ENCODE results near the gene GABRD.

GABRD gene

DNA sequence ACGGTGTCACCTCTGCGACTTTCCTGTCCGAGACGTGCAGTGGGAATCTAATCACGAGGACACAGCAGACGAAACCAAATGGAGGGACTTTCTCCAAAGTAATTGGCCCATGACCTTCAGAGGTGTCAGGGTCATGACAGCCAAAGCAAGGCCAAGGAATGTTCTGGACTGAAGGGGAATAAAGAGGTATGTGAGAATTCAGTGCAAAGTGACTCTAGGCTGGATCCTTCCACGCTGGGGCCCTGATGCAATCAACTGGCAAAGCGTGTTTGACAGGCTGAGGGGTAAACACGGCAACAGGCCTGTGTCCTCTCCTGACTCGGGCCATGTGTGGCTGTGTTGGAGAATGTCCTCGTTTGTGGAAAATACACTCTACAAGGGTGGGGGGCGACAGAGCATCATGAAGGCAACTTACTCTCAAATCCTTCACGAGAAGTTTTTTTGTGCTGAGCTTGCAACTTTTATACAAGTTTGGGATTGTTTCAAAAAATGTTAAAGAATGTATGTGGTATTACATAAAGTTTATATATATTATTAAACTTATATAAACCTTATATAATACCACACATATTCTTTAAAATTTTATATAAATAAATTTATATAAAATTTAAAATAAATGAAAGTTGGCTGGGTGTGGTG, 17.3 kb upstream of the GABRD start:
- ATAC-seq (ENCODE audit: insufficient read depth, low read depth) (no peak), DNase-seq (no peak)
- no peaks in the 10 kb centered on the region for H3K9me3 ChIP-seq (ENCODE audit: insufficient read depth, low read length, severe bottlenecking)
- H3K36me3 ChIP-seq (ENCODE audit: insufficient read depth, low read length), result no peaks in the 10 kb centered on the region
- TF ChIP-seq EZH2 (IDR thresholded peaks at IDR 0.05; ENCODE audit: borderline replicate concordance, low read depth, low read length, severe bottlenecking) (no peak), CTCF (IDR thresholded peaks at IDR 0.05; ENCODE audit: borderline replicate concordance, extremely low read depth, low read length, poor library complexity, severe bottlenecking) (no peak)
- H3K4me2 ChIP-seq (ENCODE audit: insufficient read depth, low read length), result no peak overlapping the region
- no peak overlapping the region for H3K9ac ChIP-seq (ENCODE audit: low read depth, low read length)
- H2AFZ ChIP-seq (ENCODE audit: low read depth, low read length), result no peak overlapping the region
- no peaks in the 10 kb centered on the region for H3K27me3 ChIP-seq (ENCODE audit: insufficient read depth, low read length, poor library complexity)
- no peak overlapping the region for H3K4me3 ChIP-seq (ENCODE audit: low read depth in 1 of 2, low read length in 2 of 2)
- H3K4me1 ChIP-seq (ENCODE audit: insufficient read depth, low read length), result no peaks in the 10 kb centered on the region
- no peaks in the 10 kb centered on the region for H3K79me2 ChIP-seq (ENCODE audit: insufficient read depth, low read length)
- H3K27ac ChIP-seq (ENCODE audit: low read length), result no peak overlapping the region
- H4K20me1 ChIP-seq (ENCODE audit: insufficient read depth, low read length), result no peaks in the 10 kb centered on the region

DNA sequence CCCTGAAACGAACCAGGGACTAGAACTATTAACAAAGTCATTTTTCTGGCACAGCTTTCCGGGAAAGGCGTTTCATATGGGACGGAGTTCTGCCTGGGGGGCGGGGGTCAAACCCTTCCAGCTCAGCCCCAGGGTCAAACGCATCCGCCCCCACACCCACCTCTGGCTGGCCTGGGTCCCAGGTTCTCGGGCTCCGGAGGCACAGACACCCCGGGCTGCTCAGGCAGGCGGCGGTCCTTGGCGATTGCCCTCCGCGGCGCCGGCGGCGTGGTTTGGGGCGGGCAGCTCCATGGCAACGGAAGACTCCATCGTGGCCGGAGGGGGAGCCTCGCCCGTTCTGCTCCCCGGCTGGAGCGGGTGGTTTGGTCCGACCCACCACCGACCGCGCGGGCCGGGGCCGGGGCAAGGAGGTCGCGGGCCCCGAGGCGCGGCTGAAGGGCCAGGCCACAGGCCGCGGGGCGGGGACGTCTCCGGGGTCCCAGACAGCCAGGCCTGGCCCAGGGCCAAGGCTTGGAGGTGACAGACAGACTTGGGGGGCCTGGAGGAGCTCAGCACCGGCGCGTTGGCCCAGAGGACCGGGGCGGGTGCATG, 15.5 kb upstream of the GABRD start, which contains the start of gene CFAP74:
TSS of gene CFAP74 (minus strand) at position 246 of the 591 bp plus-strand sequence. CDS start 12,830 bp downstream, outside the sequence.
- DNase-seq (no peak), ATAC-seq (ENCODE audit: insufficient read depth, low read depth) (no peak)
- Histone ChIP-seq H3K4me1 (ENCODE audit: insufficient read depth, low read length) (no peaks in the 10 kb centered on the region), H3K4me2 (ENCODE audit: insufficient read depth, low read length) (no peak within 1 kb of the TSS), H3K9ac (ENCODE audit: low read depth, low read length) (no peak within 1 kb of the TSS), H2AFZ (ENCODE audit: low read depth, low read length) (no peak within 1 kb of the TSS), H4K20me1 (ENCODE audit: insufficient read depth, low read length) (no peaks in the 10 kb centered on the region), H3K79me2 (ENCODE audit: insufficient read depth, low read length) (no peaks in the 10 kb centered on the region), H3K9me3 (ENCODE audit: insufficient read depth, low read length, severe bottlenecking) (no peaks in the 10 kb centered on the region), H3K27ac (ENCODE audit: low read length) (no peak within 1 kb of the TSS), H3K36me3 (ENCODE audit: insufficient read depth, low read length) (no peaks in the 10 kb centered on the region), H3K4me3 (ENCODE audit: low read depth in 1 of 2, low read length in 2 of 2) (no peak within 1 kb of the TSS), H3K27me3 (ENCODE audit: insufficient read depth, low read length, poor library complexity) (no peaks in the 10 kb centered on the region)
- TF ChIP-seq EZH2 (IDR thresholded peaks at IDR 0.05; ENCODE audit: borderline replicate concordance, low read depth, low read length, severe bottlenecking), result no peak
- no peak for TF ChIP-seq CTCF (IDR thresholded peaks at IDR 0.05; ENCODE audit: borderline replicate concordance, extremely low read depth, low read length, poor library complexity, severe bottlenecking)

DNA sequence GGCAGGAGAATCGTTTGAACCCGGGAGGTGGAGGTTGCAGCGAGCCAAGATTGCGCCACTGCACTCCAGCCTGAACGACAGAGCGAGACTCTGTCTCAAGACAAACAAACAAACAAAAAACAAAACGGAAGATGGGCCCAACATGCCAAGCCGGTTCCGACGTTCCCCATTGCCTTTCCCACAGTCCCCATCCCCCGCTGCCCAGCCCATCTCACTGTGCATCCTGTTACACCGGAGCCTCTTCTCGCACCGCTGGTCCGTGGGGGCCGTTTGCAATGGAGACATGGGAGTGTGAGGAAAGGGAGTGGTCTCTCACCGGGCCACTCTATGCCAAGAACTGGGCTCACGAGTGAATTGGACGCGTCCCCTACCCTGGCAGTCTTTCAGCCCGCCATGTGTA, 14.3 kb upstream of the GABRD start:
- Histone ChIP-seq H3K4me1 (ENCODE audit: insufficient read depth, low read length) (no peaks in the 10 kb centered on the region), H3K36me3 (ENCODE audit: insufficient read depth, low read length) (no peaks in the 10 kb centered on the region), H3K4me2 (ENCODE audit: insufficient read depth, low read length) (no peak overlapping the region), H3K4me3 (ENCODE audit: low read depth in 1 of 2, low read length in 2 of 2) (no peak overlapping the region), H3K9me3 (ENCODE audit: insufficient read depth, low read length, severe bottlenecking) (no peaks in the 10 kb centered on the region), H3K27ac (ENCODE audit: low read length) (no peak overlapping the region), H3K27me3 (ENCODE audit: insufficient read depth, low read length, poor library complexity) (no peaks in the 10 kb centered on the region), H4K20me1 (ENCODE audit: insufficient read depth, low read length) (no peaks in the 10 kb centered on the region), H3K9ac (ENCODE audit: low read depth, low read length) (no peak overlapping the region), H3K79me2 (ENCODE audit: insufficient read depth, low read length) (no peaks in the 10 kb centered on the region), H2AFZ (ENCODE audit: low read depth, low read length) (no peak overlapping the region)
- TF ChIP-seq EZH2 (IDR thresholded peaks at IDR 0.05; ENCODE audit: borderline replicate concordance, low read depth, low read length, severe bottlenecking) (no peak), CTCF (IDR thresholded peaks at IDR 0.05; ENCODE audit: borderline replicate concordance, extremely low read depth, low read length, poor library complexity, severe bottlenecking) (no peak)
- ATAC-seq (ENCODE audit: insufficient read depth, low read depth) (no peak), DNase-seq (no peak)
